Measurements from ENCODE around the gene ABI3BP. TPM values are rescaled to one million over a fixed set of nuclear protein-coding genes. Genes with fewer than 3 reads are reported as not detected.
A peak's percentile ranks its signal among the peaks of the same experiment; 100 is the strongest.

Gene ABI3BP
- total RNA-seq, 1 donor from 2014 or later: not detected

- H3K4me1 Mint-ChIP-seq: no peaks in the 10 kb centered on the region
- H3K4me3 Mint-ChIP-seq: no peak overlapping the region
- no peaks in the 10 kb centered on the region for H3K9me3 Mint-ChIP-seq
- H3K27me3 Mint-ChIP-seq (ENCODE audit: low read depth): no peaks in the 10 kb centered on the region
- H3K36me3 Mint-ChIP-seq (ENCODE audit: low read depth): peaks cover 17% of the 10 kb centered on the region
- H3K27ac Mint-ChIP-seq (ENCODE audit: unreplicated experiment): no peak overlapping the region
- no peak for DNase-seq (ENCODE audit: low read depth, low spot score)
- TF ChIP-seq CTCF (conservative IDR thresholded peaks at IDR 0.05): no peak
These were observed 247.6 kb downstream of the ABI3BP start for GRCh38 chr3:100745617-100746016.

GRCh38 chr3:100744671-100745070, 248.6 kb downstream of the ABI3BP start:
- no peaks in the 10 kb centered on the region for H3K9me3 Mint-ChIP-seq
- no peak overlapping the region for H3K4me3 Mint-ChIP-seq
- TF ChIP-seq CTCF (conservative IDR thresholded peaks at IDR 0.05): no peak
- H3K36me3 Mint-ChIP-seq (ENCODE audit: low read depth): peaks cover 13% of the 10 kb centered on the region
- H3K27me3 Mint-ChIP-seq (ENCODE audit: low read depth): no peaks in the 10 kb centered on the region
- no peaks in the 10 kb centered on the region for H3K4me1 Mint-ChIP-seq
- H3K27ac Mint-ChIP-seq (ENCODE audit: unreplicated experiment): no peak overlapping the region
- DNase-seq (ENCODE audit: low read depth, low spot score): no peak

GRCh38 chr3:100743535-100743934, 249.7 kb downstream of the ABI3BP start:
- no peak for TF ChIP-seq CTCF (conservative IDR thresholded peaks at IDR 0.05)
- peaks cover 8% of the 10 kb centered on the region for H3K36me3 Mint-ChIP-seq (ENCODE audit: low read depth)
- H3K27ac Mint-ChIP-seq (ENCODE audit: unreplicated experiment): no peak overlapping the region
- no peaks in the 10 kb centered on the region for H3K4me1 Mint-ChIP-seq
- no peak overlapping the region for H3K4me3 Mint-ChIP-seq
- no peaks in the 10 kb centered on the region for H3K9me3 Mint-ChIP-seq
- DNase-seq (ENCODE audit: low read depth, low spot score): no peak
- no peaks in the 10 kb centered on the region for H3K27me3 Mint-ChIP-seq (ENCODE audit: low read depth)

- no peak overlapping the region for H3K4me3 Mint-ChIP-seq
- no peaks in the 10 kb centered on the region for H3K4me1 Mint-ChIP-seq
- H3K27me3 Mint-ChIP-seq (ENCODE audit: low read depth): no peaks in the 10 kb centered on the region
- no peak for TF ChIP-seq CTCF (conservative IDR thresholded peaks at IDR 0.05)
- H3K9me3 Mint-ChIP-seq: no peaks in the 10 kb centered on the region
- H3K36me3 Mint-ChIP-seq (ENCODE audit: low read depth): peaks cover 2% of the 10 kb centered on the region
- DNase-seq (ENCODE audit: low read depth, low spot score): no peak
- no peak overlapping the region for H3K27ac Mint-ChIP-seq (ENCODE audit: unreplicated experiment)
These were observed 253.0 kb downstream of the ABI3BP start for GRCh38 chr3:100740207-100740606.

- TF ChIP-seq CTCF (conservative IDR thresholded peaks at IDR 0.05): peak; percentile 58
- H3K4me3 Mint-ChIP-seq: no peak overlapping the region
- H3K36me3 Mint-ChIP-seq (ENCODE audit: low read depth): peaks cover 2% of the 10 kb centered on the region
- H3K27ac Mint-ChIP-seq (ENCODE audit: unreplicated experiment): no peak overlapping the region
- H3K4me1 Mint-ChIP-seq: no peaks in the 10 kb centered on the region
- H3K9me3 Mint-ChIP-seq: no peaks in the 10 kb centered on the region
- DNase-seq (ENCODE audit: low read depth, low spot score): no peak
- no peaks in the 10 kb centered on the region for H3K27me3 Mint-ChIP-seq (ENCODE audit: low read depth)
These were observed 255.9 kb downstream of the ABI3BP start for GRCh38 chr3:100737334-100737733.

- Mint-ChIP-seq H3K4me1 (no peaks in the 10 kb centered on the region), H3K27ac (ENCODE audit: unreplicated experiment) (no peak overlapping the region), H3K9me3 (no peaks in the 10 kb centered on the region), H3K4me3 (no peak overlapping the region), H3K27me3 (ENCODE audit: low read depth) (no peaks in the 10 kb centered on the region), H3K36me3 (ENCODE audit: low read depth) (peaks cover 2% of the 10 kb centered on the region)
- no peak for DNase-seq (ENCODE audit: low read depth, low spot score)
- no peak for TF ChIP-seq CTCF (conservative IDR thresholded peaks at IDR 0.05)
These were observed 260.8 kb downstream of the ABI3BP start for GRCh38 chr3:100732435-100732834.

Measured in neural crest cell (in vitro differentiated cells).